Measurements from ENCODE around the gene BYSL.

DNA sequence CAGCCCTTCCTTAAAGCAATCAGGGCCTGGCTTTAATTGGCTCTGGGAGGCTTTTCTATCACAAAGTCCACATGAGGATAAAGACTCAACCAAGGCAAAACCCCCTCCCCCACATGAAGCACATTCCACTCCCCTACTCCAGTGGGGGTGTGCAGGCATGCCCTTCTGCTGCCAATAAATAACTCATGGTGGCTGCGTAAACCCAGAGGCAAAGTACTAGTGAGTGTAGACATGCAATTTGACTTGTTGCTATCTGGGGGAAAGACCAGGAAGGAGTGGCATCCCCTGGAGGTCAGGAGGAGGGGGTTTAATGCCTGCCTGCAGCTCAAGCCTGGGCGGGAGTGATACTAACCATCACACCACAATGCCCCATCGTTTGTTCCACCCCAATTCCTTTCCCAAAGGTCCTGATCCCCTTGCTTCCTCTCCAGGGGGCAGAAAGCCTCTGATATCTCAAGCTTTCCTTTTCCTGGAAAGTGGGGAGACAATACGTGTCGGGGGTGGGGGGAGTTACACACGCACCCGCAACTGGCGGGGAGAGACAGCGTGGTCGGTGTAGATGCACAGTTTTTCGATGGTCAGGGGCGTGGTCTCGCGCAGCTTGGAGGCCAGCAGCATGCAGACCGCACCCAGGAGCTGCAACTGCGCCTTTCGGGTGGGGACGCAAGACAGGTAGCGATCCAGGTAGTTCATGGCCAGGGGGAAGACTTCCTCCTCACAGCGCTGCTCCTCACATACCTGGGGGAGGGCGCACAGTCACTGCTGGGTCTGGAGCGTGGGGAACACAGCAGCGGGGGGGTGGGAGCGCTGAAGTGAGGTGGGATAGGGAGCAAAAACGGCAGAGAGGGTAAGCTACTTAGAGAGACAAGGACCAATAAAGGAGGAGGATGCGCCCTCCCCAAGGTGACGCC lies 18.8 kb downstream of the BYSL start:
- TF ChIP-seq CTCF (optimal IDR thresholded peaks at IDR 0.05 in 1 of 3, IDR thresholded peaks at IDR 0.05 in 1 of 3, conservative IDR thresholded peaks at IDR 0.05 in 1 of 3; ENCODE audit: extremely low read depth in 1 of 3, insufficient read depth in 2 of 3, low read length in 3 of 3), result no peak
- TF ChIP-seq EZH2 (IDR thresholded peaks at IDR 0.05; ENCODE audit: low read length), result no peak
